ENCODE data around the gene BEST2.

DNA sequence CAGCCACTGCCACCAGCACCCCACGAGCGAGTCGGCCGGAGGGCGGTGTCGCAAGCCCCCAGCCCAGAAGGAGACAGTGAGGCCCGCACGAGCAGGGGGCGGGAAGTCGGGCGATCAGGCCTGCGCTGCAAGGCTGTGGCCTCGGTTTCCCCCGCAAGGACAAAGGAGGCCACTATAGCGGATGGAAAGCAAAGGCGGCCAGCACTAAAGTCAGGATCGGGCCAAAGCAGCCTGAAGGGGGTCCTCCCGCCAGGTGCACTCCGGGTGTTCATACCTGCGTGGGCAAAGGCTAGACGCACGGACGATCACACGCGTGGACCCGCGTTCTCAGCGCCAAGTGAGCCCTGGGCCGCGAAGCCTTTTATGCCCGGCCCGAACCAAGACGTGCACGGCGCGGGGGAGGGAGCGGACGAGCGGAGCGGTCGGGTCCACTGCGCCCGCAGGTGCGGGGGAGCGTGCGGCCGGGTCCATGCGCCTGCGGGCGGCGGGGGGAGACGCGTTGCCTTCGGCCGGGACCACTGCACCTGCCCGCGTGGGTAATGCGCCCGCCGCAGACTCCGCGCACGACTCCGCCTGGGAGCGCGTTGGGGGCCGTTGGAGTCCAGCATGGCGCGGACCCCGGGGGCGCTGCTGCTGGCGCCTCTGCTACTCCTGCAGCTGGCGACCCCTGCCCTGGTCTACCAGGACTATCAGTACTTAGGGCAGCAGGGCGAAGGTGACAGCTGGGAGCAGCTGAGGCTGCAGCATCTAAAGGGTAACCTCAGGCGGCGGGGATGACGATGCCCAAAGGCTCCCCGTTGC, 50.1 kb downstream of the BEST2 start, which contains the start of the genes PRDX2 and THSD8:
- TF ChIP-seq POLR2A (IDR thresholded peaks at IDR 0.05) (peak; percentile 96), CTCF (IDR thresholded peaks at IDR 0.05) (peak in 3 of 6 experiments; percentile 10 to 26 (median 15))
